ENCODE measurements around the gene MZT2A. TPM values are rescaled to one million over a fixed set of nuclear protein-coding genes. Genes with fewer than 3 reads are reported as not detected.
"Not testable (repeated sequence)": the region's sequence is repeated elsewhere in the genome, so short reads cannot be mapped to it uniquely, and the experiment has no call there.

The MZT2A gene
- total RNA-seq, 4 donors from 2014 or later, result 78.2 to 110 (median 89.2) TPM

GRCh38 chr2:131475831-131476230 is 16.4 kb downstream of the MZT2A start, which contains the start of gene TUBA3D:
Gene TUBA3D, plus strand, starts transcription at chr2:131476119. Its CDS starts 81 bp downstream, at chr2:131476200.
- H3K4me3 ChIP-seq (ENCODE audit: low read depth, poor library complexity, severe bottlenecking), result no peak within 1 kb of the TSS
- intact Hi-C loops (cut with DNase I; ENCODE audit: low total_unique reads), result no loop called here
- 97 to 98% methylated on average over 19 to 27 of the region's 27 CpGs for WGBS, 2 donors
- peak in 1 of 2 donors; percentile 52 for DNase-seq (ENCODE audit: low spot score in 2 of 2)
- TF ChIP-seq POLR2A (IDR thresholded peaks at IDR 0.05) (no peak), CTCF (IDR thresholded peaks at IDR 0.05) (no peak)

GRCh38 chr2:131473266-131473665 is 18.9 kb downstream of the MZT2A start:
- intact Hi-C loops (cut with DNase I; ENCODE audit: low total_unique reads); H3K4me3 ChIP-seq (ENCODE audit: low read depth, poor library complexity, severe bottlenecking): not testable (repeated sequence)
- DNase-seq (ENCODE audit: low spot score in 2 of 2), result peak in 1 of 2 donors; percentile 62
- WGBS, 2 donors, result 81 to 90% methylated on average over 2 of the region's 2 CpGs

- DNase-seq (ENCODE audit: low spot score in 2 of 2), result peak in 1 of 2 donors; percentile 82
- intact Hi-C loops (cut with DNase I; ENCODE audit: low total_unique reads); H3K4me3 ChIP-seq (ENCODE audit: low read depth, poor library complexity, severe bottlenecking): not testable (repeated sequence)
- WGBS, 2 donors, result 70 to 100% methylated on average over 1 to 3 of the region's 8 CpGs
These were observed 20.6 kb downstream of the MZT2A start for GRCh38 chr2:131471624-131472023.

GRCh38 chr2:131470944-131471343 is 21.3 kb downstream of the MZT2A start:
- peak in 1 of 2 donors; percentile 43 for DNase-seq (ENCODE audit: low spot score in 2 of 2)
- 80 to 95% methylated on average over 1 to 2 of the region's 3 CpGs for WGBS, 2 donors
- H3K4me3 ChIP-seq (ENCODE audit: low read depth, poor library complexity, severe bottlenecking); intact Hi-C loops (cut with DNase I; ENCODE audit: low total_unique reads): not testable (repeated sequence)

- H3K4me3 ChIP-seq (ENCODE audit: low read depth, poor library complexity, severe bottlenecking); intact Hi-C loops (cut with DNase I; ENCODE audit: low total_unique reads): not testable (repeated sequence)
- WGBS, 2 donors, result 88 to 91% methylated on average over 10 of the region's 10 CpGs
- peak in 1 of 2 donors; percentile 76 for DNase-seq (ENCODE audit: low spot score in 2 of 2)
These were observed 24.5 kb downstream of the MZT2A start for GRCh38 chr2:131467722-131468121.

- 68 to 85% methylated on average over 2 of the region's 2 CpGs for WGBS, 2 donors
- H3K4me3 ChIP-seq (ENCODE audit: low read depth, poor library complexity, severe bottlenecking); DNase-seq (ENCODE audit: low spot score in 2 of 2); intact Hi-C loops (cut with DNase I; ENCODE audit: low total_unique reads): not testable (repeated sequence)
These were observed 37.3 kb downstream of the MZT2A start for GRCh38 chr2:131454914-131455313.

GRCh38 chr2:131451265-131451949 is 40.8 kb downstream of the MZT2A start:
- 54 to 57% methylated on average over 10 of the region's 10 CpGs for WGBS, 2 donors
- intact Hi-C loops (cut with DNase I; ENCODE audit: low total_unique reads); DNase-seq (ENCODE audit: low spot score in 2 of 2); H3K4me3 ChIP-seq (ENCODE audit: low read depth, poor library complexity, severe bottlenecking): not testable (repeated sequence)

GRCh38 chr2:131447981-131448380 is 44.2 kb downstream of the MZT2A start:
- H3K4me3 ChIP-seq (ENCODE audit: low read depth, poor library complexity, severe bottlenecking); intact Hi-C loops (cut with DNase I; ENCODE audit: low total_unique reads); DNase-seq (ENCODE audit: low spot score in 2 of 2): not testable (repeated sequence)
- 80% methylated on average over 9 of the region's 9 CpGs for WGBS, 2 donors

- 91 to 92% methylated on average over 19 of the region's 19 CpGs for WGBS, 2 donors
- DNase-seq (ENCODE audit: low spot score in 2 of 2), result no peak
- no peak for TF ChIP-seq POLR2A (IDR thresholded peaks at IDR 0.05)
- TF ChIP-seq CTCF (IDR thresholded peaks at IDR 0.05), result no peak
- H3K4me3 ChIP-seq (ENCODE audit: low read depth, poor library complexity, severe bottlenecking), result no peak overlapping the region
- intact Hi-C loops (cut with DNase I; ENCODE audit: low total_unique reads), result no loop called here
These were observed 46.3 kb downstream of the MZT2A start for GRCh38 chr2:131445896-131446295.

- DNase-seq (ENCODE audit: low spot score in 2 of 2); intact Hi-C loops (cut with DNase I; ENCODE audit: low total_unique reads); H3K4me3 ChIP-seq (ENCODE audit: low read depth, poor library complexity, severe bottlenecking): not testable (repeated sequence)
- 93 to 94% methylated on average over 15 to 17 of the region's 21 CpGs for WGBS, 2 donors
These were observed 46.7 kb downstream of the MZT2A start for GRCh38 chr2:131445515-131445797.

GRCh38 chr2:131444736-131445514 is 47.3 kb downstream of the MZT2A start:
- 84 to 93% methylated on average over 85 to 90 of the region's 90 CpGs for WGBS, 2 donors
- DNase-seq (ENCODE audit: low spot score in 2 of 2); intact Hi-C loops (cut with DNase I; ENCODE audit: low total_unique reads): not testable (repeated sequence)

GRCh38 chr2:131440742-131441468 is 51.3 kb downstream of the MZT2A start:
- DNase-seq (ENCODE audit: low spot score in 2 of 2); intact Hi-C loops (cut with DNase I; ENCODE audit: low total_unique reads); H3K4me3 ChIP-seq (ENCODE audit: low read depth, poor library complexity, severe bottlenecking): not testable (repeated sequence)
- WGBS, 2 donors, result 69 to 73% methylated on average over 7 of the region's 7 CpGs

More at GRCh38 chr2:131444736-131445514, 47.3 kb downstream of the MZT2A start:
- not testable (repeated sequence) for H3K4me3 ChIP-seq (ENCODE audit: low read depth, poor library complexity, severe bottlenecking)

Data from lower leg skin (tissue), 4 donors.